ENCODE results near the gene TMEM220.

TMEM220 gene

DNA sequence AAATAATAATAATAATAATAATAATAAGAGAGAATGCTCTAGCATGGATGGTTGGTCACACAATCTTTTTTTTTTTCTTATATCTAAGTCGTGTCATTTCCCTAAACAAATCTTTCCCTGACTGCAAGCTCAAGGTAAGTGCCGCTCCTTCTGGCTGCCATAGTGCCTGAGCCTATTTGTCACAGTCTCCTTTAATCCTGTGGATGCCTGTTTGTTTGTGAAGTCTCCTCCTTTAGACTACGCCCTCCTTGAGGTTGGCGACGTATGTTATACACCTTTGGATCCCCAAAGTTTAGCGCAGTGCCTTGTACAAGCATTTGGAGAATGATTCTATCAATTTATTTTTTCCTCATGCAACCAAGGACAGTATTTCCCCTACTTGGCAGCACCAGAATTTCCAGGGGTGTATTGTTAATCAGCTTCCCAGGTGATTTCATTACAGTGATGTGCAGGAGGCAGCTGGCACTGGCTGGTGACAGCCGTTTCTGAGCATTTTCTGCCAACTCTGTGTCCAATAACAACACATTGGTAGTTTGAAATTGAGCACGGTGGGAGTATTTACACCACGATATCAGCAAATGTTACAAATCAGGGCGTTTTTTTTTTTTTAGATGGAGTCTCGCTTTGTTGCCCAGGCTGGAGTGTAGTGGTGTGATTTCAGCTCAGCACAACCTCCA is 47.4 kb upstream of the TMEM220 start:
- Histone ChIP-seq H3K9ac (ENCODE audit: low read depth, low read length) (no peak overlapping the region), H3K79me2 (ENCODE audit: insufficient read depth, low read length) (no peaks in the 10 kb centered on the region), H3K9me3 (ENCODE audit: insufficient read depth, low read length, severe bottlenecking) (no peaks in the 10 kb centered on the region), H2AFZ (ENCODE audit: low read depth, low read length) (no peak overlapping the region), H3K4me2 (ENCODE audit: insufficient read depth, low read length) (no peak overlapping the region), H3K4me1 (ENCODE audit: insufficient read depth, low read length) (no peaks in the 10 kb centered on the region), H3K36me3 (ENCODE audit: insufficient read depth, low read length) (no peaks in the 10 kb centered on the region), H3K27me3 (ENCODE audit: insufficient read depth, low read length, poor library complexity) (peaks cover 4% of the 10 kb centered on the region), H4K20me1 (ENCODE audit: insufficient read depth, low read length) (no peaks in the 10 kb centered on the region), H3K4me3 (ENCODE audit: low read depth in 1 of 2, low read length in 2 of 2) (no peak overlapping the region), H3K27ac (ENCODE audit: low read length) (no peak overlapping the region)
- TF ChIP-seq EZH2 (IDR thresholded peaks at IDR 0.05; ENCODE audit: borderline replicate concordance, low read depth, low read length, severe bottlenecking) = no peak
- TF ChIP-seq, protein P1, sequence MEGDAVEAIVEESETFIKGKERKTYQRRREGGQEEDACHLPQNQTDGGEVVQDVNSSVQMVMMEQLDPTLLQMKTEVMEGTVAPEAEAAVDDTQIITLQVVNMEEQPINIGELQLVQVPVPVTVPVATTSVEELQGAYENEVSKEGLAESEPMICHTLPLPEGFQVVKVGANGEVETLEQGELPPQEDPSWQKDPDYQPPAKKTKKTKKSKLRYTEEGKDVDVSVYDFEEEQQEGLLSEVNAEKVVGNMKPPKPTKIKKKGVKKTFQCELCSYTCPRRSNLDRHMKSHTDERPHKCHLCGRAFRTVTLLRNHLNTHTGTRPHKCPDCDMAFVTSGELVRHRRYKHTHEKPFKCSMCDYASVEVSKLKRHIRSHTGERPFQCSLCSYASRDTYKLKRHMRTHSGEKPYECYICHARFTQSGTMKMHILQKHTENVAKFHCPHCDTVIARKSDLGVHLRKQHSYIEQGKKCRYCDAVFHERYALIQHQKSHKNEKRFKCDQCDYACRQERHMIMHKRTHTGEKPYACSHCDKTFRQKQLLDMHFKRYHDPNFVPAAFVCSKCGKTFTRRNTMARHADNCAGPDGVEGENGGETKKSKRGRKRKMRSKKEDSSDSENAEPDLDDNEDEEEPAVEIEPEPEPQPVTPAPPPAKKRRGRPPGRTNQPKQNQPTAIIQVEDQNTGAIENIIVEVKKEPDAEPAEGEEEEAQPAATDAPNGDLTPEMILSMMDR (IDR thresholded peaks at IDR 0.05; ENCODE audit: borderline replicate concordance, extremely low read depth, low read length, poor library complexity, severe bottlenecking) = no peak
- DNase-seq (no peak), ATAC-seq (ENCODE audit: insufficient read depth, low read depth) (no peak)

DNA sequence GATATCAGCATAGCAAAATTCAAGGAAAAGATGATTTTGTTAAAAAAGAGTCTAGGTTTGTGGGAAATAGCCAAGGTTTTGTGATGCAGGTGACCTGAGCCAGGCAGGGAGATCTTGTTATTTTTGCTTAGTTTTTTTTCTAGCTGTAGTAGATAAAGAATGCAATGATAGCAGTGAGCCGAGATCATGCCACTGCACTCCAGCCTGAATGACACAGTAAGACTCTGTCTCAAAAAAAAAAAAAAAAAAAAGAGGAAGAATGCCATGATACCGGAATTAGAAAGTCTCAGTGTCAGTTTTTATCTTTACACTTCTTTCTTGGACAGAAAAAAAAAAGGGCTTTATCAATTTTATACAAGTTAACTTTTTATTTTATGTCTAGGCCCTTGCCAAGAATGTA is 46.6 kb upstream of the TMEM220 start:
- Histone ChIP-seq H3K27ac (ENCODE audit: low read length) (no peak overlapping the region), H3K4me3 (ENCODE audit: low read depth in 1 of 2, low read length in 2 of 2) (no peak overlapping the region), H2AFZ (ENCODE audit: low read depth, low read length) (no peak overlapping the region), H3K79me2 (ENCODE audit: insufficient read depth, low read length) (no peaks in the 10 kb centered on the region), H4K20me1 (ENCODE audit: insufficient read depth, low read length) (no peaks in the 10 kb centered on the region), H3K36me3 (ENCODE audit: insufficient read depth, low read length) (no peaks in the 10 kb centered on the region), H3K4me2 (ENCODE audit: insufficient read depth, low read length) (no peak overlapping the region), H3K9me3 (ENCODE audit: insufficient read depth, low read length, severe bottlenecking) (no peaks in the 10 kb centered on the region), H3K4me1 (ENCODE audit: insufficient read depth, low read length) (no peaks in the 10 kb centered on the region), H3K27me3 (ENCODE audit: insufficient read depth, low read length, poor library complexity) (peaks cover 4% of the 10 kb centered on the region), H3K9ac (ENCODE audit: low read depth, low read length) (no peak overlapping the region)
- DNase-seq = no peak
- TF ChIP-seq, protein P1 (IDR thresholded peaks at IDR 0.05; ENCODE audit: borderline replicate concordance, extremely low read depth, low read length, poor library complexity, severe bottlenecking) = no peak
- no peak for TF ChIP-seq EZH2 (IDR thresholded peaks at IDR 0.05; ENCODE audit: borderline replicate concordance, low read depth, low read length, severe bottlenecking)
- ATAC-seq (ENCODE audit: insufficient read depth, low read depth) = no peak

- ATAC-seq (ENCODE audit: insufficient read depth, low read depth) = no peak
- no peaks in the 10 kb centered on the region for H3K79me2 ChIP-seq (ENCODE audit: insufficient read depth, low read length)
- no peaks in the 10 kb centered on the region for H3K4me1 ChIP-seq (ENCODE audit: insufficient read depth, low read length)
- no peak overlapping the region for H3K9ac ChIP-seq (ENCODE audit: low read depth, low read length)
- no peaks in the 10 kb centered on the region for H4K20me1 ChIP-seq (ENCODE audit: insufficient read depth, low read length)
- H2AFZ ChIP-seq (ENCODE audit: low read depth, low read length) = no peak overlapping the region
- H3K36me3 ChIP-seq (ENCODE audit: insufficient read depth, low read length) = no peaks in the 10 kb centered on the region
- H3K4me3 ChIP-seq (ENCODE audit: low read depth in 1 of 2, low read length in 2 of 2) = no peak overlapping the region
- TF ChIP-seq EZH2 (IDR thresholded peaks at IDR 0.05; ENCODE audit: borderline replicate concordance, low read depth, low read length, severe bottlenecking) = no peak
- TF ChIP-seq, protein P1 (IDR thresholded peaks at IDR 0.05; ENCODE audit: borderline replicate concordance, extremely low read depth, low read length, poor library complexity, severe bottlenecking) = no peak
- H3K27me3 ChIP-seq (ENCODE audit: insufficient read depth, low read length, poor library complexity) = peaks cover 4% of the 10 kb centered on the region
- no peak overlapping the region for H3K4me2 ChIP-seq (ENCODE audit: insufficient read depth, low read length)
- no peak overlapping the region for H3K27ac ChIP-seq (ENCODE audit: low read length)
- no peak for DNase-seq
- no peaks in the 10 kb centered on the region for H3K9me3 ChIP-seq (ENCODE audit: insufficient read depth, low read length, severe bottlenecking)
Measured at GRCh38 chr17:10775740-10776356, 46.0 kb upstream of the TMEM220 start.

Measured in DND-41 (cell line).